OCI-LY1 (cell line): ENCODE data around the gene EVI5L.

ENCODE experiments used
- CTCF ChIP-seq: fragments of 200-600 bp; sonication (generic), shearing (Covaris generic); IDR thresholded peaks from 2 replicates; pipeline ENCODE4 v1.5.1; 2017; ENCODE audit warnings: mild to moderate bottlenecking, antibody characterized with exemption, low read length, moderate library complexity, mixed read lengths
- EZH2 ChIP-seq: fragments of 200-600 bp; sonication (generic), shearing (Covaris generic); IDR thresholded peaks from 2 replicates; pipeline ENCODE4 v1.8.0; 2017; ENCODE audit warnings: borderline replicate concordance, mixed run types, mild to moderate bottlenecking, antibody characterized with exemption, low read length, moderate library complexity, mixed read lengths

- TF ChIP-seq EZH2 (no peak), CTCF (no peak)
Observed at GRCh38 chr19:7843521-7843920, 13.5 kb downstream of the EVI5L start.
